ENCODE measurements around the gene PELI1.

Gene PELI1

DNA sequence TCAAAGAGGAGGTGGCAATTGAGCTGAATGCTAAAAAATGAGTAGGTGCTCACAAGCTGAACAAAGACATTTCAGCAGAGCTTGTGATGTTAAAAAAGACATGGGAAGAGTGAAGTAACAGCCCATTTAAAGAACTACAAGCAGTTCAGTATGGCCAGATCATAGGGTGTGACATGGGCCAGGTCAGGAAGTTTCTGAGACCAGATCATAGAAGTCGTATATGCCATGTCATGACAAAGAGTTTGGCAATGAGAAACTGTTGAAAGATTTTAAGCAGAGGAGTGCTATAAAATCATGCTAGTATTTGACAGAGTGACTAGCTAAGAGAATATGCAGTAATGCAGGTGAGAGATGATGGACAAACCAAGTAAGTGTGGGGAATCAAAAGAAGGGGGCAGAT lies 7.3 kb upstream of the PELI1 start:
- no peak for DNase-seq

DNA sequence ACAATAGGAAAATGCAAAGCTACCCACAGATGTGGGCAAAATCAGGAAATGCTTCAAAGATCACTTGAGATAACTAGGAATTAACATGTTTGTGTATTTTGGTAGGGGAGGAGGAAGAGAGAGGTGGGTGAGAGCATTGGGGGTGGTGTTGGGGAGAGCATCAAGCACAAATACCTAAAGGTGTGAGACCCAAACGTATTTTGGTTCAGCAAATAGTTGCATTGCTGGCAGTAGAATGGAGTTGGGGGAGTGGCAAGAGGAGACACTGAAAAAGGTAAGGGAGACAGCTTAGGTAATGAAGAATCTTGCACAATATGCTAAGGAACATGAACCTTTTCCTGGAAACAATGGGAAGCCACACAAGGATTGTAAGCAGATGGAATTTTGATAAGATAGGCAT lies 1.5 kb upstream of the PELI1 start:
- no peak for DNase-seq

DNA sequence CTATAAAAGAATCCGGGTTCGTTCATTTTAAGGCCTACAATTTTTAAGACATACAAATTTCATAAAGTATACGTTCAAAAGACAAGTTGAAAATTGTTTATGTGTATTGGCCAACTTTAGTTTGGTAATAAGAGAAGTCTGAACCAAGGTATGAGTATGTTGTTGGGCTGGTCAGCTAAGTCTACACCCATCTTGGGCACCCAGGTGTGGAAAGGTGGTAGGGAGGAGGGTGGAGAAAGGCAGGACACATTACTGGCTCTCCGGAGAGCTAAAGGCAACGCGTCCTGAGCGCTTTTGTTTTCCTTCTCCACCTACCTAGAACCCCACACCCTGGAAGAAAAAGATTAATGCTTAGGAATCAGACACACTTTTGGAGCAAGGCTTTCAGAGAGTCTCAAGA lies 899 bp upstream of the PELI1 start:
- no peak for DNase-seq

DNA sequence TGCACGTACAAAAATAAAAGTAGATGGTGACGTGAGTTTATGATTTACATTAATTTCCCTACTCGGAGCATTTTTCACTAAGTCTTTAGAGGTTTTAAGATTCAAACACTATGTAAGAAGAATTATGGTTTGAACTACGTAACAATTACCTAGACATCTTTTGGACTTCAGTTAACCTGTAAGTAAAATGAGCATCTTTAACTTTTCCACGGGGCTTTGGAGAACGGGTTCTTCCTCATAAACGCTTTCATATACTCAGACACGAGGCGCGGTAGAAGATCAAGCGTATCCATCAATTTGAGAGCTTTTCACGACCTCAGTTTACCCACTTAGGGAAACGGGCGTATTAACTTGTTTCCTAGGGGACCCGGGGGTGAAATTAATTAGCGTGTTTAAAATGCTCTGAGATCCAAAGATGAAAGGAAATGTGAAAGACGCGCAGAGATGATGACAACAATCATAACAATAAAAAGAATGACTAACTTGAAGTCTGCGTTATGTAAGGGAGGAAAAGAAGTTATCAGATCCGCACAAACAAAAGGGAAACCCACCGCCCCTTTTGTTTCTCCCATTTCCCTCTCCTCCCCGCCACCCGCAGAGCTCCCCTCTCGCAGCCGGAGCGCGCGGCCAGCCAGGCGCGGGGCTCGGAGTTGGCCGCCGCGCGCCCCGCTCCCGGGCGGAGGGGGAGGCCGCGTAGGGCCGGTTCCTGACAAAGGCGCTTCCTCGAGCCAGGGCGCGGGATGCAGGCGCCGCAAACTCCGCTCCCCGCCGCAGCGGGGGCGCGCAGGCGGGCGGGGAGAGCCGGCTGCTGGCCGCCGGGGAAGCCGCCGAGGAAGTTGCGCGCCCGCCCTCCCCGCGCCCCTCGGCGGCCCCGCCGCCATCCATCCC lies 807 bp downstream of the PELI1 start:
- peak; percentile 24 for DNase-seq

DNA sequence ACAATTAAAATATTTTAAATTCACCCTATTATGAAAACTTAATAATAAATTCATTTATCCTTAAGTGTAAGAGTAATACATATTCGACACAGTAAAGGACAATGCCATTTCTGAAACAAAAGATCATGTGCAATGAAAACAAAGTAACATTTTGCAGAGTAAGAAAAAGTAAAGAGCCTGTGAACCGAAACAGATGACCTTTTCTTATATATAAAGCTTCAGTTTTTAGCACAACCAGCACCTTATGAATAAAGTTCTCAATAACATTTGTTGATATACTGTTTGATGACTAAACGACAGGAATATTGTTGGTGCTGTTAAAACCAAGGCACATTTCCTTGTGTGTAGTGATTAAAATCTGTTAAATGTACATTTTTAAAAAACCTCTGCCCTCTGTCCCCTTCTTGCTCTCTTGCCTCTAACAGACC lies 1.5 kb downstream of the PELI1 start:
- DNase-seq, result no peak

DNA sequence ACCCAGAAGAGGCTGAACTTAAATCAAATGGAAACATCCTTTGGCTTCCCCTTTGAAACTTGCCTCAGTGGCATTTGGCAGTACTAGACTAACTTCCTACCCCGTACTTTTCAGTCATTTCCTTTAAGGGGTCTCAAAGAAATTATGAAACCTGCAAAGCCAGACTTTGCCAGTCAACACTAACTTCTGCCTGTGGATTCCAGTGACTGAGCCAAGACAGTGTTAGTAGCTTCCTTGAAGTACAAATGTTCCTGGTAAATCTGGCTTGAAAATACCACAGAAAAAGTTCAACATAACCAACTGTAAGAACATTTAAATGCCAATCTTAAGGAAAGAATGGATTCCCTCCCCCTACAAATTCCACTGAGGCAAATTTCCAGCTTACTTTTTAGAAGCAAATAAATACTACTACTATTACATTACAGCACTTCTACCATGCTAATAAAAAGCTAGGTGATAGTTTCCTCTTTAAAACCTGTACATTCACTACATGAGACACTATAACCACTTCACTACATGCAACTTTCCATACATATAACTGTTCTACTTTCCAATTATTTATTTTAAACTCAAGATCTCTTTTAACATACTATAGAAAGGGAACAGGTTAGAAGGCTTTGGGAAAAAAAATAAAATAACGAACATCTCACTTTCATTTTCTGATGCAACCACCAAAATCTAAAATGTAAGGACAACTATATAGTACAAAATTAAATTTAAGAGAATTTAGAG lies 2.4 kb downstream of the PELI1 start:
- DNase-seq, result no peak

DNA sequence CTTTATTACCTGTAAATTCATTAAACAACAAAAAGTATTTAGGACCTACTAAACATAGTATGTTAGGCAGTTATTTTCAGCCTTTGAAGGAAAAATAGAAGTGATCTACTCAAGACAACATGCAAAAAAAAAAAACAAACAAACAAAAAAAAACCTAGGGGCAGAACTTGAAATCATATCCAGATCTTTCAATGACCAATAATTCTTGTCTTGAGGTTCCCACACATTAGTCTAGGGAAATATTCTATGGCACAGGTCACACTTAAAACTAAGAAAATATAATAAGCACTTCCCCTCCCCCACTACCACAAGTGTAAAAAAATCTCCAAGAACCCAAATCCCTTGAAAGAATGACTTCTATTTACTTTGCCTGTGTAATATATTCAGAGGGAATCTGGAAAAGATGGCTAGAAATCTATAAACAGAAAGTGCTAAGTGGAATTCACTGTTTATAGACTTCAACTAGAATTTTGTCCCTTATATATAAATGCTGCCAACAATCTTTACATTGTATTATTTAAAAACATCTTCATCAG lies 3.5 kb downstream of the PELI1 start:
- DNase-seq, result no peak

DNA sequence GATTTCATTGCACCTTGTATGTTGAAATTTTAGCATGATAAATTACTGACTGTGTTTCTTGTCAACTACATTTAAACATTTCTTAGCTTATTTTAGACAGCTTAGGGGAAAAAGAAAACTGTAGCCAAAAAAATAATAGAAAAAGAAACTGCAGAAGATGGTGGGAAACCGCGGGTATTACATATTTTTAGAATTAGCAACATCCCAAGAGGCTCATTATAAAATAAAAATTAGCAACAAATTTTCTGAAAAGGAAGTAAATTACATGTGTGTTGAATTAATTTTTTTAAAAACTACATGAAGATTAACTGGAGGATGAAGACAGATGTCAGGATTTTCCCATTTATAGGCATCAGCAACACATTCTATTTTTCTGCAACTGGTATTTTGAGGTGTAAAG lies 4.3 kb downstream of the PELI1 start:
- no peak for DNase-seq

DNA sequence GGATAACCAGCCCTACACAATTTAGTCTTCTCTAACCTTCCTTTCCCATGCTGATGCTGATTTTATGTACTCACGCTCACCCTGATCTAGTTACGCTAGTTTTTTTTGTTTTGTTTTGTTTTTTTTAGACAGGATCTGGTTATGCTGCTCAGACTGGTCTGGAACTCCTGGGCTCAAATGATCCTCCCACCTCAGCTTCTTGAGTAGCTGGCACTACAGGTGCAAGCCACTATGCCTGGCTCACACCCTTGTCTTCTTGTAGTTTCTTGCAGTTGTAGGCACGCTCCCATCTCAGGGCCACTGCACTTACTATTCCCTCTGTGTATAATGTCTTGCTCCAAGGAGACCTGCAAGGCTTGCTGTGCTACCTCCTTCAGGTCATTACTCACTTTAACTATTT lies 6.2 kb downstream of the PELI1 start:
- DNase-seq, result no peak

DNA sequence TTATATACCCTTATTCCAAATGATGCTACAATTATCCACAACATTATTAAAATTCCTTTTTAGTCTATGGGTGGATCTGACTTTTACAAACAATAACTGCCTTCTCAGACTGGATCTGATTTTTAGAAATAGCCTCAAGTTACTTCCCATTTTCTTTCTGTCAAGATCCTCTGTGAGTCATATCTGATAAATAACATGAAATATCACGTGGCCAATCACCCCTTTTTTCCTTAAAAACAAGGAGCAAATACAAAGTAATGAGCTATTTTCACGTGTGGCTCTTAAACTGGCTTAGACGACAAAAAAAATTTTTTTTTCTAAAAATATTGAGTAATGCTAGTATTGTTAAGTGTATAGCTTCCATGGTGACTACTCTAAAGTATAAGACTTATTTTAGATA lies 6.7 kb downstream of the PELI1 start:
- DNase-seq, result no peak

DNA sequence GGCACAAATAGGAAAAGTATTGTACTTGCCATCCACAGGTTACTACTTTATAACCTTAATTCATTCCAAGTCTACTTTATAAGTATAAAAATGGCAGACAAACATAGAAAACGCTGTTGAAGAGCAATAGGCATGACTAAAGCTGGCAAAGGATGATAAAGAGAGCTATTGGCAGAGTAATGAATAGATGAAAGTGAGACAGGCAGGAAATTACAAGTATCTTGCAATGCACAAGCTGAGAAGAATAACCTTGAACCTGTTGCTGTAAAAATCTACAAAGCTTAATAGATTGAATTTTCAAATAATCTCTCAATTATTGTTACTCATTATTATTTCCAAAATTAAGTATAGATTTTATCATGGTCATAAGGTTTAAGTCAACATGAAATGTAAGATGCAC lies 8.8 kb downstream of the PELI1 start:
- DNase-seq, result no peak

DNA sequence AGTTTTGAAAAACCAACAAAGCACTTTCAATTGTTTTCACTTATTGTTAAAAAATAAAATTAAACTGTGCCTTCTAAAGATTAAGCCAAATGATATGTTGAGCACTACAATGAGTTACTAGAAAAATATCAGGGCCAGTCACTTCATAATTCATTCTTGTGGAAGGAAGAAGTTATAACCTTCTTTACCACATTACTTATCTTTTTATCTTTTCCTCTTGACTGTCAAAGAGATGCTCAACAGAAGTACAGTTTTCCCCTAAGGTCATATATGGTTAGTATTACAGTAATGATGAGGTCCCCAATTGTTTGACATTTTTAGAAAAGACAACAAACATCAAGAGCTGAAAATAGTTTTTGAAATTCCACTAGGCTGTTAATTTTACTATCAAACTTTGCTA lies 9.4 kb downstream of the PELI1 start:
- DNase-seq, result no peak

DNA sequence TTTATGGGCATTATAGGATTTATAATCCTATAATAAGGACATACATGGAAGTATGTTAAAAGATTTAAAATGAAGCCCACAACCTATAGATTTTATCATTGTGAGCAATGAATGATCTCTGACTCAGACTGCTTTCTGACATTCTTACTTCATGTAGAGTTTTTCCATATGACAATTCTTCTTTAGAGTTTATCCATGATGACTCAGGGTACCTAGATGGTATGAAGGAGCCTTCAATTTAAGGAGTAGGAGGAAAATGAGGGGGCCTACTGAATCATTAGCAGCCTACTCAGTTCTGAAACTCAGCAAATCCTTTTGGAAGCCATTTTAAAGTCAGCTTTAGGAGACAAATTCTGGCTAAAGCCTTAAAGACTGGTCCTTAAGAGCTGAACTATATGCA lies 10.4 kb downstream of the PELI1 start:
- DNase-seq, result no peak

DNA sequence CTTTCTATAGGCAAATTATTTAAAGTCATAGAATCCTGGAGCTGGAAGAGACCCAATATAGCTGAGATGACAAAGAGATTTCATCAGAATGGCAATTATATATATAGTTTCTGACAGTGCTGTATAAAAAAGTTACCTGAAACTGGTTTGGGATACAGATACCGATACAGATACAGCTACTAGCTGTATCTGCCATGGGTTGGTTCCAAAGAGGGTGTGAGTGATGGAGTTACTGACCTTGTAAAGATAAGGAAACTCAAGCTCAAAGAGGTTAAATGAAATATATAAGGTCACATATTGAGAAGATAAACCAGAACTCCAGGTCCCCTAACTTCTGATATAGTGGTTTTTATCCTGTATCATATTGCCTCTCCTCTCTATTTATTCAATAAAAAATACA lies 10.9 kb downstream of the PELI1 start:
- DNase-seq, result no peak

DNA sequence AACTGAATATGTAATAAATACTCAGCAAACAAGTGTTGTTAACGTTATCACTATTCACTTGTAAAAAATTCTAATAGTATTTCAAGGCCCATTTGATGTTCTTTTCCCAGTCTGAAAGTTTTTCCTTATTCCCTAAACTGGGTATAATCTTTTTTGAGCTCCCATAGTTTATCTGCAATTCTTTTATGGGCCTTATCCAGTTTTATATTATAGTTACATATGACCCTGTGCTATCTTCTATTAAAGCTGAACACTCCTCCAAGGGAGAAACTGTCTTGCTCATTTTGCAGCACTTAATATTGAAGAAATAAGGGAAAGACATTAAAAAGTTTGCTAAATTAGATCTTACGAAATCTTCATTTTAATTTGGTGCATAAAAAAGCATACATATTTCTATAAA lies 13.9 kb downstream of the PELI1 start:
- no peak for DNase-seq

DNA sequence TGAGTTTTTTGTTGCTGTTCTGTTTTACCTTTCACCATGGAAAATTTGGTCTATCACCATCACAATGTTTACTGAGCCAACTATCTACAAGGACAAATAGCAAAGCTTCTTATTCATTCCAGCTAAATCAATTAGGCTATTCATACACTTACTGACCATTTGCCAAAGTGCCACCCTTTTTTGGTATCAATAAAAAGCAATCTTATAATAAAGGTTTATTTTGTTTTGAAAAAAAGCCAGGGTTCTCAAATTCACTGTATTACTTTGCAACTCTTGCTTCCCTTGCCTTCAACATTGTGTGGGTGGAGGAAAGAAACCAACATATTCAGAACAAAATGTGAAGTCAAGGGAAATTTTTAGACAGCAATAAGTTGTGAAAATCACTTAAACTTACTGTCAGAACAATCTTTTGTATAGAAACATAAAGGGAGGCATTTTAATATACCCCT lies 15.3 kb downstream of the PELI1 start:
- no peak for DNase-seq

DNA sequence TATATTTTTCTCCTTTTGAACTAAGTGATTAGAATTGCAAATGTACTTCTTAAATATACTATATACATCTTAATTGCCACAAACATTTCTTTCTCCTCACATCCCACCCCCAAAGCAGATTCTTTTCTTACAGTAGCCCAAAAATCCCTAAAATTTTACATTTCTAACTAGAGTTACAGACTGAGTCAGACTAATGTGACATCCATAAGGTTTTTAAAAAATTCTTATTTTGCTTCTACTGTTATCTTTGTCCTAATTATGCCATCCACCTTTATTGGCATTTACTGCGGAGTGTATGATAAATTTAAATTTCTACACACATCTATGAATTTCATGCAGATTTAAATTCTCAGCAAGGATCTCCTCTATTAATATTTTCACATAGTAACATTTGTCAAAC lies 15.8 kb downstream of the PELI1 start:
- DNase-seq, result no peak

DNA sequence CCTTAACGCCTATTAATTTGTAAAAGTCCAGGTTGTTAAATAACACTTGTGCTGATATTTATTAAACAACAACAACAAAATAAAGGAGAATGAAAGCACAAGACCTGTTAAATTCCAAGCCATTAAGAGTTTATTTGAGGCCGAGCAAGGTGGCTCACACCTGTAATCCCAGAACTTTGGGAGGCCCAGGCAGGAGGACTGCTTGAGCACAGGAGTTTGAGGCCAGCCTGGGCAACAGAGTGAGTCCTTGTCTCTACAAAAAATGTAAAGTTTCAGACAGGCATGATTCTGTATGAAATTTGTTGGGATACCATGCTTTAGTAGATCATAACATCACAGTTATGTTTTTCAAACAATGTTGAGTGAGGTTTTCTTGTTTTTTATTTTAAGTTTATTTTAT lies 17.1 kb downstream of the PELI1 start:
- no peak for DNase-seq

DNA sequence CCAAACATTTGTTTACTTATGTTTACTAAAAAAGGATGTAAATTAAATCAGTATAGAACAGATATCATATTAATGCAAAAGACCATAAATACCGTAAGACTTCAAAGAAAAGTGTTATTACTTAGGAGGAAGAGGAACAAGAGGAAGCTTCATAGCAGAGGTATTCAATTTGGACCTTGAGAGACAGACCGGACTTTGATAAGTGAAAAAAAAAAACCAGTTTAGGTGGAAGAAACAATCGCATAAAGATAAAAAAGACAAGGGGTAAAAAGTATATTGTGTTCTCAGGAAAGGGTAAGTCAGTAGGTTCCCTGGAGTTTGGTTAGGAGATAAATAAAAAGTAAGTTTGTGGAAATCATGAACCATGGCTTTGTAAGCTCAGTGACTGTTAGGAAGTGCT lies 17.6 kb downstream of the PELI1 start:
- no peak for DNase-seq

DNA sequence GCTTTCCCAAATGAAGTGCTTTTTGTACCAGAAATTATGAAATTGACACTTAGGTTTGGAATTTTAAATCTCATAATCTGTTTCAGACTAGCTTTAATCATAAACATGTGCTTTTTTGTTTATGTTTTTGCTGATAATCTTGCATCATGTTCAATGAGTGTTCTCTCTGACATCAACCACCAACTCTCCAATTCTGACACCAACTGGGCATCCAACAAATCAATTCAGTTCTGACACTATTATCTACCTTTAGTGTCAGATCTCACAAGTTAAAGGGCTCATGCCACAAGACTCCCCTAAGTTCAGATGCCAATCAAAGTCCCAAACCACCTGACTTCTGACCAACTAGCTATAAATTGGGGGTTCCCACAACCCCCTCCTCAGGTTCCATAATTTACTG lies 19.6 kb downstream of the PELI1 start:
- no peak for DNase-seq

DNA sequence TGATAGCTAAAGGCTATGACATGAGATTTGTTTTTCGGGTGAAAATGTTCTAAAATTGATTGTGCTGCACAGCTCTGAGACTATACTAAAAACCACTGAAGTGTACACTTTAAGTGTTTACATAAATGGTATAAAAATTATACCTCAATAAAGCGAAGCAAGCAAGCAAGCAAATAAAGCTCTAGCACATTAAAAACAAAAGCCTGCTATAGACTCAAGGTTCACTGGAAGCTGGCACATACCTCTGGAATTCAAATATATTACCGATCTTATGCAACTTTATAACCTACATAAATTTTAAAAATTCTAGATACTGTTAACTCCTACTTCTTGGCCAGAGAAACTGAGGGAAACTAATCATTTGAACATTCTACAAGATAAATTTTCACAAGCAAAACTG lies 20.1 kb downstream of the PELI1 start:
- DNase-seq, result no peak

DNA sequence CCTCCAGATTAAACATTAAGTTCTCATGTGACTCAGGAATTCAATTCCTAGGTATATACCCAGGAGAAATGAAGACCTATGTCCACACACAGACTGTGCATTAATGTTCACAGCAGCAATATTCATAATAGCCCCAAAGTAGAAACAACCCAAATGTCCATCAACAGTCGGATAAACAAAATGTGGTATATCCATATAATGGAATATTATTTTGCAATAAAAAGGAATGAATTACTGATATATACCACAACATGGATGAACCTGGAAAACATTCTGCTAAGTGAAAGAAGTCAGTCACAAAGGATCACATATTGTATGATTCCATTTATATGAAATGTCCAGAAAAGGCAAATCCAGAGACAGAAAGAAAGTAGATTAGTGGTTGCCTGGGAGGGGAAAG lies 20.5 kb downstream of the PELI1 start:
- DNase-seq, result no peak

DNA sequence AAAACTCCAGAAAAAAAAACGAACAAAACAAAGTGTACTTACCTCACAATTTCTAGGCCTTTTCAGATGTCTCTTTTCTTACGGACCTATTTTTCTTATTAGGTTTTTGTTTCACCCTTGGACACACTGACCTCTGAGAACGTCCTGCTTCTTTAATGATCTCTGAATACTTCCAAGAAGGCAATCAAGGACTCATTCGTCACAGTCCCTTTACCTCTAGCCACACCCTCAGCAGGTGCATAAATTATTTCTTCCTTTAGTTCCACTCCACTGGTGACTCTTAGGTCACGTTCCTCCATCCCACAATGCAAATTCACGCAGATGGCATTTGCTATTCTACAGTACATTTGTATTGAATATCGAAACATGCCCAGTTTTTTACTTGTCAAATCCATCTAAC lies 21.9 kb downstream of the PELI1 start:
- DNase-seq, result no peak

DNA sequence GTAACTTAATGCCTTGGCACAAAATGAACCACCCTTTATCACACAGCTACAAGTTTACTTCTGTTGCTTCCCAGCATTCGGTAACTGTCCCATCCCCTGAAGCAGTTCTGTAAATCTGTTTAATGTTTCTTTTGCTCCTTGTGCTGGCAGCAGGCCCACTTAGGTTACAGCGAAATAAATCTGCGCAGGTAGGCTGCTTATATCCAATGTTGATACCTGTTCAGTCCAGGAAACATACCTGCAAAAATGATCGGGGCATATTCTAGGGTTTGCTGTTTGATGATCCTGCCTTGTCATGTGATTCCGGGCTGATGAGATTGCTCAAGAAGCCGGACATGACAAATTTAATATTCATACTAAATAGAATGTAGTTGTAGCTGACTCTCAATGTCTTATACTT lies 23.3 kb downstream of the PELI1 start:
- DNase-seq, result no peak

Data from CD4-positive, alpha-beta T cell treated with Interferon gamma for 1 hour (primary cell).